Body of pancreas (tissue), 4 donors: ENCODE results near the gene DYNLT2. TPM values are rescaled to one million over a fixed set of nuclear protein-coding genes. Genes with fewer than 3 reads are reported as not detected.

Source experiments
- ATAC-seq: fragments of 150-250 bp; one replicate; pipeline ENCODE4 v1.9.1; 2016
- DNase-seq, 4 donors: peaks; one replicate each; pipeline ENCODE4 v3.0.0-alpha.2; 2019
- H3K27ac ChIP-seq, 4 donors: fragments of 200-600 bp; sonication (generic); 1 replicate in 3 of 4; 2 replicates in 1 of 4; pipeline versions ENCODE4 v1.5.1 to v1.6.1; 2016 to 2019; ENCODE audit warnings: mild to moderate bottlenecking in 1 of 4, mixed read lengths in 1 of 4, moderate library complexity in 1 of 4
- H3K27me3 ChIP-seq, 2 donors: fragments of 200-600 bp; sonication (generic); one replicate each; pipeline ENCODE4 v1.6.0; 2016; ENCODE audit warnings: mild to moderate bottlenecking in 1 of 2
- H3K36me3 ChIP-seq, 2 donors: fragments of 200-600 bp; sonication (generic); replicated peaks in 1 of 2; 2 replicates each; pipeline ENCODE4 v1.5.1; 2016; ENCODE audit warnings: low read depth in 2 of 2; ENCODE audit not compliant: insufficient read depth in 1 of 2
- H3K4me1 ChIP-seq: fragments of 200-600 bp; sonication (generic); one replicate; pipeline ENCODE4 v1.6.0; 2016
- H3K4me3 ChIP-seq, 2 donors: fragments of 200-600 bp; sonication (generic); 1 replicate in 1 of 2; 2 replicates in 1 of 2; pipeline ENCODE4 v1.5.1; 2016 to 2019
- H3K9me3 ChIP-seq, 3 donors: fragments of 200-600 bp; sonication (generic); 1 replicate in 2 of 3; 2 replicates in 1 of 3; pipeline ENCODE4 v1.5.1; 2016
- CTCF ChIP-seq, 7 experiments: fragments of 450-650 bp in 4 of 7; fragments of 200-600 bp in 3 of 7; sonication (generic) in 3 of 7; IDR thresholded peaks; one replicate each; pipeline ENCODE4 v1.5.1; 2016 to 2019; ENCODE audit warnings: antibody characterized with exemption in 7 of 7
- POLR2A ChIP-seq, 3 donors: fragments of 450-650 bp; IDR thresholded peaks; one replicate each; pipeline ENCODE4 v1.6.1; 2016; ENCODE audit warnings: antibody characterized with exemption in 3 of 3, mild to moderate bottlenecking in 2 of 3
- WGBS, 2 donors: methylation state at CpG; one replicate each; pipeline ENCODE4 v1.1.5; 2017; 5-methylcytosine and 5-hydroxymethylcytosine counted together
- intact Hi-C: fragments of 100-400 bp; cut with DNase I; formaldehyde crosslinking; loops from one replicate; pipeline ENCODE4 v1.15.1; 2023
- total RNA-seq, 2 donors: library from RNA; depleted of rRNA; stranded (reverse); fragments of >200 nt; gene quantifications; one replicate each; pipeline ENCODE4 v1.1.0, GENCODE V29; 2016

DYNLT2 gene
- total RNA-seq = 1 to 10 TPM; 1.3 to 3.6 TPM

- Histone ChIP-seq H3K27ac (peak within 1 kb of the TSS; percentile 92 to 99 (median 94)), H3K4me3 (peak within 1 kb of the TSS; percentile 54 to 75), H3K4me1 (peaks cover 21% of the 10 kb centered on the region), H3K27me3 (no peaks in the 10 kb centered on the region), H3K9me3 (no peaks in the 10 kb centered on the region), H3K36me3 (no peaks in the 10 kb centered on the region)
- intact Hi-C loops = no loop called here
- TF ChIP-seq POLR2A (IDR thresholded peaks at IDR 0.05) (peak; percentile 84 to 96 (median 94)), CTCF (IDR thresholded peaks at IDR 0.05) (peak in 6 of 7 experiments; percentile 11 to 70 (median 65))
- ATAC-seq (peak; percentile 99), DNase-seq (peak; percentile 93 to 96 (median 94))
- 0% methylated on average over 10 to 88 of the region's 90 CpGs for WGBS, 2 donors
Measured at GRCh38 chr6:169751242-169752073, at the start of gene DYNLT2, which contains the start of gene ERMARD. Gene DYNLT2 (minus strand): TSS chr6:169751572. CDS start chr6:169751458, 114 bp downstream. Gene ERMARD (plus strand): TSS chr6:169751622. CDS start chr6:169751658, 36 bp downstream.

- peak overlapping the region; percentile 60 to 82 (median 67) for H3K27ac ChIP-seq
- no peaks in the 10 kb centered on the region for H3K27me3 ChIP-seq
- H3K9me3 ChIP-seq = no peaks in the 10 kb centered on the region
- DNase-seq (peak in 3 of 4 donors; percentile 53 to 72 (median 64)), ATAC-seq (peak; percentile 87)
- TF ChIP-seq CTCF (IDR thresholded peaks at IDR 0.05) (no peak), POLR2A (IDR thresholded peaks at IDR 0.05) (no peak)
- H3K4me3 ChIP-seq = no peak overlapping the region
- H3K4me1 ChIP-seq = peaks cover 36% of the 10 kb centered on the region
- no peaks in the 10 kb centered on the region for H3K36me3 ChIP-seq
- intact Hi-C loops = no loop called here
- 39 to 47% methylated on average over 12 to 13 of the region's 13 CpGs for WGBS, 2 donors
Measured at GRCh38 chr6:169800668-169801395, 49.5 kb upstream of the DYNLT2 start.

GRCh38 chr6:169800116-169800667, 48.8 kb upstream of the DYNLT2 start:
- peaks cover 36% of the 10 kb centered on the region for H3K4me1 ChIP-seq
- TF ChIP-seq POLR2A (IDR thresholded peaks at IDR 0.05) = no peak
- TF ChIP-seq CTCF (IDR thresholded peaks at IDR 0.05) = no peak
- DNase-seq = no peak
- ATAC-seq = peak; percentile 11
- intact Hi-C loops = no loop called here
- H3K36me3 ChIP-seq = no peaks in the 10 kb centered on the region
- no peak overlapping the region for H3K4me3 ChIP-seq
- peak overlapping the region; percentile 60 to 82 (median 67) for H3K27ac ChIP-seq
- H3K9me3 ChIP-seq = no peaks in the 10 kb centered on the region
- WGBS, 2 donors = 35 to 46% methylated on average over 9 of the region's 9 CpGs
- no peaks in the 10 kb centered on the region for H3K27me3 ChIP-seq

- Histone ChIP-seq H3K4me3 (no peak overlapping the region), H3K27me3 (no peaks in the 10 kb centered on the region), H3K36me3 (no peaks in the 10 kb centered on the region), H3K27ac (peak overlapping the region in 3 of 4 donors; percentile 60 to 82 (median 66)), H3K4me1 (peaks cover 36% of the 10 kb centered on the region), H3K9me3 (no peaks in the 10 kb centered on the region)
- whole genome bisulfite sequencing, 2 donors = 57 to 61% methylated on average over 7 of the region's 7 CpGs
- no peak for ATAC-seq
- DNase-seq = no peak
- TF ChIP-seq CTCF (IDR thresholded peaks at IDR 0.05) = no peak
- no peak for TF ChIP-seq POLR2A (IDR thresholded peaks at IDR 0.05)
- intact Hi-C loops = no loop called here
Measured at GRCh38 chr6:169799474-169799926, 48.1 kb upstream of the DYNLT2 start.
